GM12865 (cell line): ENCODE measurements around the gene TIMP3.

Experiments used
- DNase-seq: peaks from one replicate; pipeline ENCODE4 v3.0.0; 2010; ENCODE audit warnings: low read depth
- H3K4me3 ChIP-seq: 2 replicates; pipeline ENCODE4 v1.5.1; 2011; ENCODE audit warnings: mild to moderate bottlenecking, low read depth, low read length, control low read depth
- TF ChIP-seq, protein P1 (sequence below): IDR thresholded peaks from 2 replicates; pipeline ENCODE4 v1.5.1; 2011; ENCODE audit warnings: low read length, control low read depth, low read depth, inconsistent platforms; ENCODE audit not compliant: insufficient read depth; ENCODE audit errors: missing control alignments

Gene TIMP3

DNA sequence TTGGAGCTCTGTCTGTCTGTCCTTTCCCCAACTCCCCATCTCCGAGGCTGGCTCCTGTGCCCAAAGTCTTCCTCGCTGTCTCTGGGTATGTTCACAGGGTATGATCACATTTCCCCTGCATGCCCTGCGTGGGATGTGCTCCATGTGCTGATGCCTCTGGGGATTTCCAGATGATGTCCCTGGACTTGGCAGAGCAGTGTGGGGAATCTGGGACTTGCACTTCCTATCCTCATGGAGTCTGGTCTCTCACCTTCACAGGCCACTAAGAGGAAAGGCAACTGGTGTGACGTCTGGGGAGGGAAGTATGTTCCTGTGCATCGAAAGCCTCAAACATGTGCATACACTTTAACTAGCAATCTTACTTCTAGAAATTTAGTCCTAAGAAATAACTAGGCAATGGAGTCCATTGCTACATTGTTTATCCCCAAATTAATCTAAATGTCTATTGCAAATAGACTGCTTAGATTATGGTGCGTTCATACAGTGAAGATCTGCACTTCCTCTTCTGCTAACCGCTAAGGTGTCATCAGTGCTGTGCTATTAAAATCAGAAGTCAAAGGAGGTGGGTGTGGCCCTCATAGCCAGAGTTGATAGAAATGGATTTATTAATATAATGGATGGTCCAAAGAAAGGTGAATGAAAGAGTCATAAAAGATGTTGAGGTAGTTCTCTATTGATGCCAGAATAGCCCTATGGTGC lies 20.8 kb downstream of the TIMP3 start:
- DNase-seq = no peak
- TF ChIP-seq, protein P1, sequence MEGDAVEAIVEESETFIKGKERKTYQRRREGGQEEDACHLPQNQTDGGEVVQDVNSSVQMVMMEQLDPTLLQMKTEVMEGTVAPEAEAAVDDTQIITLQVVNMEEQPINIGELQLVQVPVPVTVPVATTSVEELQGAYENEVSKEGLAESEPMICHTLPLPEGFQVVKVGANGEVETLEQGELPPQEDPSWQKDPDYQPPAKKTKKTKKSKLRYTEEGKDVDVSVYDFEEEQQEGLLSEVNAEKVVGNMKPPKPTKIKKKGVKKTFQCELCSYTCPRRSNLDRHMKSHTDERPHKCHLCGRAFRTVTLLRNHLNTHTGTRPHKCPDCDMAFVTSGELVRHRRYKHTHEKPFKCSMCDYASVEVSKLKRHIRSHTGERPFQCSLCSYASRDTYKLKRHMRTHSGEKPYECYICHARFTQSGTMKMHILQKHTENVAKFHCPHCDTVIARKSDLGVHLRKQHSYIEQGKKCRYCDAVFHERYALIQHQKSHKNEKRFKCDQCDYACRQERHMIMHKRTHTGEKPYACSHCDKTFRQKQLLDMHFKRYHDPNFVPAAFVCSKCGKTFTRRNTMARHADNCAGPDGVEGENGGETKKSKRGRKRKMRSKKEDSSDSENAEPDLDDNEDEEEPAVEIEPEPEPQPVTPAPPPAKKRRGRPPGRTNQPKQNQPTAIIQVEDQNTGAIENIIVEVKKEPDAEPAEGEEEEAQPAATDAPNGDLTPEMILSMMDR = no peak
- no peak overlapping the region for H3K4me3 ChIP-seq

DNA sequence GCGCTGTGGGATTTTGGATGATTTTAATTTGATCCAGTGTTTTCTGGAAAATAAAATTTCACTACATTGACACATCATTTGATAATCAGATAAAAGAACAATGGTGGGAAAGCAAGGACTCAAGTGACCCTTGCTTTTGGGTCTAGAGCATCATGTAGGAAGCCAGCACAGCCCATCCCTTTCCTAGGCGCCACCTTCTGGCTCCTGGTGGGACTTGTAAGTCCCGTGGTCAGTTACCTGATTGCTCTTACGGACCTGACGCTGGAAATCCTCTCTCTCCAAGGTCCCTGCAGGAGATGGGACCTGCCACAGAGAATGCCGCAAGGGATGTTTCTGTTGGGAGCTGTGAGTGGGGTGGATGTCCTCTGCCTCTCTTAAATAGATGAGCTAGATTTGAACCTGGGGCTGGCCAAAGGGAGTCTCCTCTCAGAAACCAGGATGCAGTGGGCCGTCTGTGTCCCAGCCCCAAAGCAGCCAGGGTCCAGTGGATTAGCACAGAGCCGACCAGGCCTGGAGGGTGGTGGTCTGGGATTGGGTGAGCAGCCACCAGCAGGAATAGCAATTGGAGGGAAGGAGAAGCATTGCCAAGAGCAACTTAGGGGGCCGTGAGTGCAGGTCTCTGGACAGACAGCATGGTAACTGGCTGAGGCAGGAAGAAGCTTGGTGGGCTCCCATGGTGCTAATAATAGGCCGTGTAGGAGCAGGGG lies 21.7 kb downstream of the TIMP3 start:
- TF ChIP-seq, protein P1 = peak; percentile 50
- peak; percentile 59 for DNase-seq
- H3K4me3 ChIP-seq = no peak overlapping the region

DNA sequence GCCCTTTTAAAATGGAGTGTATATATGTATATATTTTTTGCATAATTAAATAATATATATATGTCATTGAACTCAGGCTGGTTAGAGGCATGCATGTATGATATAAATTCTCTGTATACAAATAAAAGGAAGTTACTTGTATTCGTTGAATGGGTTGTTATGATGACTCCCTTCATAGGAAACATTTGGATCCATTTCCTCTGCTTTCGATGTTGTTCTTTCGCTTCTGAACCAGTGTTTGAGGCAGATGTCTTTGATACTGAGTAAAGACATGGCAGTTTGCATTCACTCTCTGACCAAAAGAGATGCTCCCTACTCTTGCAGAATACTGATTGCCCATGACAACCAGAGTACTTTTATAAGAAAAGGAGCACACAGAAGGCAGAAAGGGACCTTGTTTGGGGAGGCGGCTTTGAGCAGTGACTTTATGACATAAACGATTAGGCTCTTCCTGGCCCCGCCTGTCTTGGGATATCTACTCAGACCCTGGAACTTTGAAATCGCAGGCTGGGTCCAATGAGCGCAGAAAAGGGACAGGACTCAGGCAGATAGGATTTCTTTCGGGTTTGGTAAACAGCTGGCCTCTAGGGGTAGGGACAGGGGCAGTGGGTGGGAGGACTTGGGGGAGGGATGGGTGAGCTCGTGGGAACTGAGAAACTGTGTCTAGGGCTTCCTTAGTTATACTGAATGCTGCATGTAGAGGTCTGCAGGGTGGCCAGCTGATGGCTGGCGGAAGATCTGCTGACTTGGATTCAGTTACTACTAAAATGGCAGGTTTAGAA lies 23.2 kb downstream of the TIMP3 start:
- no peak overlapping the region for H3K4me3 ChIP-seq
- no peak for DNase-seq
- TF ChIP-seq, protein P1 = no peak

DNA sequence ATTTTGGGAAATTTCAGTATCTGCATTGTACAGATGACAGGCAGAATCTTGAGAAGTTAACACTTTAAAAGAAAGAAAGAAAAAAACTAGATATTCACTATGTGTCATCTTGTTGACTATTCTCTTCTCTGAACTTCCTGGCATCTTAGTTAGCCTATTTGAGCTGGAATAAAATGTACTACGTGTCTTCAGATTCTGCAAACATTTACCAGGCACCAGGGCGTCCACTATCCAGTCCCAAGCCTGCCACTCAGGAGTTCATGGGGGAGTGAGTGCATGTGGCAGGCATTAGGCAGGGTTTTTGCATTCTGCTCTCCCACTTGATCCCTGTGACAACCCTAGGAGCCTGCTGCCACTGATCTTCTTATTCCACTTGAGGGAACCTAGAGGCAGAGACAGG lies 25.0 kb downstream of the TIMP3 start:
- no peak overlapping the region for H3K4me3 ChIP-seq
- TF ChIP-seq, protein P1 = no peak
- no peak for DNase-seq

DNA sequence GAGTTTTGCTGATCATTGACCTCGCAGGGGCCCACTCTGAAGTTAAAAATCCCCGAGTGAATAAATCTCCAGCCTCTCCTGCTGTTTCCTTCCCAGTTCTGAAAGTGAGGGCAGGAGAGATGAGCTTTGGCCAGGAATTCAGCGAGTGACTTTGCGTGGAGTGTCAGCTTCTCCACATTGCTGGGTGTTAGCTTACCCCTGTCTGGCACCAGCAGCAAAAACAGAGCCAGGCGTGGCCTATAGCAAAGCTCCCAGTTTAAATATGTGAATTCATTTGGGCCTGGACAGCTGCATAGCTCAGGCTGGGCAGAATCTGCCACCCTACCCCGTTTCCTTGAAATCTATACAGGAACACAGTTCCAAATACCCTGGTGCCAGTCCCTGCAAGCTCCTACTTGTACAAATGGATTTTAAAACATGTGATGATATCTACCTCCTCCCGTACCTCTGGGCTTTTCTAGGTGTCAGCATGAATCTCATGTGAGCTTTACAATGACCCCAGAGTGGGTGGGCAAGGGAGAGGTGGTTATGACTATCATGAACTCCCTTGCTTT lies 25.6 kb downstream of the TIMP3 start:
- DNase-seq = no peak
- H3K4me3 ChIP-seq = no peak overlapping the region
- TF ChIP-seq, protein P1 = no peak

DNA sequence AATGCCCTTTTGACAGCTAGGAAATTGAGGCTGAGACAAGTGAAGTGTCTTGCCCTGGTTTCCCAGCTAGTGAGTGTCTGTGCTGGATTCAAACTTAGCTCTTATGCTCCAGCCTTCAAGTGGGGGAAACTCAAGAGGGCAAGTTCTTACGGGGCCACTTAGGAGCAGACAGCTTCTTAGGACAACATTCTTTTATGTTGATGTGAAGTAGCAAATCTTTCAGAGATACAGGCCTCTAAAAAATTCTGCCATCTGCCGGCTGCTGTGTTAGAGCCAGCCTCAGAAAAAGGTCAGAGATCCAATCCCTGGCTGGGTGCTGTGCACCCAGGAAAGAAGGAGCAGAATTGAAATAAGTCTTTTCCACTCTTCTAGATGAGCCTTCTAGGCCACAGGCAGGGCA lies 26.6 kb downstream of the TIMP3 start:
- DNase-seq = no peak
- TF ChIP-seq, protein P1 = no peak
- H3K4me3 ChIP-seq = no peak overlapping the region
